Astrocyte (in vitro differentiated cells and primary cell): Measurements from ENCODE around the gene GLA.

Source experiments
- EZH2 ChIP-seq: IDR thresholded peaks from 2 replicates; pipeline ENCODE4 v1.6.1; 2012; ENCODE audit warnings: mild to moderate bottlenecking, low read length, inconsistent platforms; ENCODE audit not compliant: insufficient read depth
- TF ChIP-seq, protein P1 (sequence below): IDR thresholded peaks from 2 replicates; pipeline ENCODE4 v1.5.1; 2011; ENCODE audit warnings: low read depth, mild to moderate bottlenecking, inconsistent platforms, low read length, moderate library complexity; ENCODE audit not compliant: insufficient read depth

DNA sequence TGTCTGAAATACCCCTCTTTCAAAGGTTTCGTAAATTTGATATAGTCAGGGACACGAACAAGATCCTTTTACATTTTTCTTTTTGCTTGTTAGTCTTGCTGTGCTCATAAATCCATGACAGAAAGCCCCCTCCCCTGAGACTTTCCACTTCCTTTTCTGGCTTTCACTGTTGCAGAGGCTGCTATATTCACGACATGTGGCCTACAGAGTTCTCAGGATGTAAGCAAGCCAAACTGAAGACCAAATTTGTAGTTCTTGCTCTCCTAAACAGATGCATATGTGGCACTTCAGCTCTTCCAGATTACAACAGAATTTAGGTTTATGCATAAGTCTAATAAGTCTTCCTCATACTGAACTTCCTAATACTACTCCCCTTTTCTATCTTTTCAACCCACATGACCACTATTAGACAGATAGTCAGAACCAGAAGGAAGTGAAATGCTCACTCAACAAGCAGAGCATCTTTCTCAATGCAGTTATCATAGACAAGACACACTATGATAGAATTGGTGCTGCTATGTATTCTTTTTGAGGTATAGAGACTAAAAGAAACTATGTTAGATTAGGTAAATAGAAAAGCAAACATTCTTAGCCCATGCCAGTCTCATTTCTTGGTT lies 36.7 kb downstream of the GLA start:
- no peak for TF ChIP-seq EZH2
- TF ChIP-seq, protein P1, sequence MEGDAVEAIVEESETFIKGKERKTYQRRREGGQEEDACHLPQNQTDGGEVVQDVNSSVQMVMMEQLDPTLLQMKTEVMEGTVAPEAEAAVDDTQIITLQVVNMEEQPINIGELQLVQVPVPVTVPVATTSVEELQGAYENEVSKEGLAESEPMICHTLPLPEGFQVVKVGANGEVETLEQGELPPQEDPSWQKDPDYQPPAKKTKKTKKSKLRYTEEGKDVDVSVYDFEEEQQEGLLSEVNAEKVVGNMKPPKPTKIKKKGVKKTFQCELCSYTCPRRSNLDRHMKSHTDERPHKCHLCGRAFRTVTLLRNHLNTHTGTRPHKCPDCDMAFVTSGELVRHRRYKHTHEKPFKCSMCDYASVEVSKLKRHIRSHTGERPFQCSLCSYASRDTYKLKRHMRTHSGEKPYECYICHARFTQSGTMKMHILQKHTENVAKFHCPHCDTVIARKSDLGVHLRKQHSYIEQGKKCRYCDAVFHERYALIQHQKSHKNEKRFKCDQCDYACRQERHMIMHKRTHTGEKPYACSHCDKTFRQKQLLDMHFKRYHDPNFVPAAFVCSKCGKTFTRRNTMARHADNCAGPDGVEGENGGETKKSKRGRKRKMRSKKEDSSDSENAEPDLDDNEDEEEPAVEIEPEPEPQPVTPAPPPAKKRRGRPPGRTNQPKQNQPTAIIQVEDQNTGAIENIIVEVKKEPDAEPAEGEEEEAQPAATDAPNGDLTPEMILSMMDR, result no peak
